Hindlimb muscle (tissue), 1 donor: Measurements from ENCODE around the gene GNB1. TPM values are rescaled to one million over a fixed set of nuclear protein-coding genes. Genes with fewer than 3 reads are reported as not detected.
"Not testable (repeated sequence)": the region's sequence is repeated elsewhere in the genome, so short reads cannot be mapped to it uniquely, and the experiment has no call there.

Source experiments
- DNase-seq: peaks from one replicate; pipeline ENCODE4 v3.0.0-alpha.2; 2013
- polyA plus RNA-seq: library from polyadenylated mRNA; unstranded; fragments of 120-200 nt; gene quantifications from one replicate; pipeline ENCODE4 v1.2.1, GENCODE V29; 2013; ENCODE audit not compliant: insufficient read length

GNB1 gene
- polyA plus RNA-seq, 1 donor: 164 TPM

DNA sequence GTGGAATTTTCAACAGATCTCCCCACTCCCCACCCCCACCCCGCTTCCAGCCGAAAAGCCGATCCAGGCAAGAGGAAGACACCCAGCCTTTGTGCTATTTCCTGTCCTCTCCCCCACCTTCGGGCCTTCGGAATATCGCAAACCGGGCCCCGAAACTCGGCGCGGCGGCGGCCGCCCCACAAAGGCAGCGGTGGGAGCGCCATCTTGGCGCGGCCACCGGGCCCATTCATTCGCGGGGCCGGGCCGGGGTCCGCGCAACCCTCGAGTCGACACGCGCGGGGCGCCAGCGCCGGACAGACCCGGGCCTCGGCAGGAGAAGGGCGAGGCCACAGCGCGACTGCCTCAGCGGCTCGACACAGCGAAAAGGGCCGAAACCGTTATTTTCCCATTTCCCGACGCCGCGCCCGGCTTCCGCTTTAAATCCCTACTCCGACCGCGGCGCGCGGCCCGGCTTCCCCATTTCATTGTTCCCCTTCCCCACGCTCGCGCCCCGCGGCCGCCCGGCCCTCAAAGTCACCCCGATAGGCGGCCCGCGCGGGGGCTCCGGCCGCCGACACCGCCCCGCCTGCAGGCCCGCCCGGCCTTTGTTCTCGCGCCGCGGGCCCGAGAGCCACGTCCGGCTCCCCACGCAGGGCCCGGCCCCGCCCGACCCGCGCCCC is 911 bp downstream of the GNB1 start:
- DNase-seq: no peak

DNA sequence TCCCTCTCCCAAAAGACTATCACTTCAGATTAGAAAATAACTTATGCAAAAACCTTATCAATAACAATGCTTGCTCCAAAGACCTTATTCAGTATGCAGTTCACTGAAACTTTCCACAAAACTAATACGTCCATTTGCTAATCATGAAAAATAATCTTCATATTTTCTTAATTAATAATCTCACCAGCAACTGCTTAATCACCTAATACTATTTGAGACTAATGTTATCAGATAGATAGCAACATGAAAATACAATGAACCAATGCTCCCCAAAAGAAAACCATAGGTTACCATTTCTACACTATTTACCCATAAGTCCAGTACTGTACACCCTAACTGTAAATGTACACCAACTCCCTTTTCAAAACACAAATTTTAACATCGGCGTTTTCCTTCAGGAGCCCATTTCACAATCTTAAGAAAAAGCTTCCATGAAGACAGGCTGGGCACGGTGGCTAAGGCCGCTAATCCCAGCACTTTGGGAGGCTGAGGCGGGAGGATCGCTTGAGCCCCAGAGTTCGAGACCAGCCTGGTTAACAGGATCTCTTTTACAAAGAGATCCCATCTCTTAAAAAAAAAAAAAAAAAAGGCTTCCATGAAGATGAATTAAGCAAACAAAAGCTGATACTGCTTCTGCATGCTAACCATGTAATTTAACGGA is 1.7 kb downstream of the GNB1 start:
- no peak for DNase-seq

GRCh38 chr1:1883890-1884289 is 7.0 kb downstream of the GNB1 start:
- DNase-seq: not testable (repeated sequence)

- DNase-seq: no peak
These were observed 7.6 kb downstream of the GNB1 start for GRCh38 chr1:1883092-1883873.

- DNase-seq: no peak
These were observed 9.2 kb downstream of the GNB1 start for GRCh38 chr1:1881727-1882126.

DNA sequence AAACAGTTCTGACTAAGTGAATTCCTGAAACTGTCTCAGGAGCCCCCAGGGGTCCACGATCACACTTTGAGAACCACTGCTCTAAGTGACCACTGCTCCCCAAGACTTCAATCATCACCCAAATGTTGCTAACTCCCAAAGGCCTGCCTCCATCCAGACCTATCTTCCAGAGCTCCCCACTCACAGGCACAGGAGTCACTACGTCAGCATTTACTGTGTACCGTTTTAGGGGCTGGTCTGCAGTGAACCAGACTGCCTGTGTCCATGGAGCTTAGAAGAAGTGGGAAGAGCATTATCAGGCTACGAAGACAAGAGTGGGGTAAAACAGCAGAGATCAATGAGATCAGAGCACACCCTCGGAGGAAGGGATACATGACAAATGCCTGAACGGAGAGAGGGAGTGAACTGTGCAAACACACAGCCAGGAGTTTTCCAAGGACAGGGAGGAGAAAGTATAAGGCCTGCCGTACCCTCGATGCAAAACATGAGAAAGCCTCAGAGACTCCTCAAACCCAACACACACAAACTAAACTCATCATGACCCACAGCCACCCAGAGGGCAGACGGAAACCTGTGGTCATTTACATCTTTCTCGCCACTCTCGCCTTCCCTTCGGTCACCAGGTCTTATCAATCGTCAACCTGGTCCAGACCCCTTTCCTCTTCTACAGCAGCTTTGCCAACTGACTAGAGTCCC is 10.1 kb downstream of the GNB1 start:
- no peak for DNase-seq

DNA sequence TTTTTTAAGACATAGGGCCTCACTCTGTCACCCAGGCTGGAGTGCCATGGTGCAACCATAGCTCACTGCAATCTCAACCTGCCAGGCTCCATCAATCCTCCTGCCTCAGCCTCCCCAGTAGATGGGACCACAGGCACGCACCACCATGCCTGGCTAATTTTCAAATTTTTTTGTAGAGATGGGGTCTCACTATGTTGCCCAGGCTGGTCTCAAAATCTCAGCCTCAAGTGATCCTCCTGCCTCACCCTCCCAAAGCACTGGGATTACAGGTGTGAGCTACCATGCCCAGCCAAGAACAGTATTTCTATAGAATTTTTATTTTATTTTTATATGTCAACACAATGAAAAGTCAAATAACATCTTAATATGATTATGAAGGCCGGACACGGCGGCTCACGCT is 10.9 kb downstream of the GNB1 start:
- DNase-seq: no peak

GRCh38 chr1:1877865-1878436 is 12.9 kb downstream of the GNB1 start:
- DNase-seq: no peak

- DNase-seq: no peak
These were observed 14.5 kb downstream of the GNB1 start for GRCh38 chr1:1876335-1876930.

DNA sequence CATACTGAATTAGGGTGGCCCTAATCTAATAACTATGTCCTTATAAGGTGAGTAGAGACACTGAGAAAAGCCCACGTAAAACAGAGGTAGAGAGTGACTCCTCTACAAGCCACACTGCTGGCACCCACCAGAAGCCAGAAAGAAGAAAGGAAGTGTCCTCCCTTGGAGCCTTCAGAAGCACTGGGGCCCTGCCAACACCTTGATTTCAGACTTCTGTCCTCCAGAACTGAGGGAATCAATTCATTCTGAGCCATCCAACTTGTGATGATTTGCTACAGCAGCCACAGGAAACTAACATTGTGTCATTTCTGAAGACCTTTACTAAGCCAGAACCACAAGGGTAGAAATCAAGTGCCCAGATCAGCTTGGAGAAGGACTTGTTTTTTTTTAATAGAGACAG is 15.0 kb downstream of the GNB1 start:
- DNase-seq: no peak

DNA sequence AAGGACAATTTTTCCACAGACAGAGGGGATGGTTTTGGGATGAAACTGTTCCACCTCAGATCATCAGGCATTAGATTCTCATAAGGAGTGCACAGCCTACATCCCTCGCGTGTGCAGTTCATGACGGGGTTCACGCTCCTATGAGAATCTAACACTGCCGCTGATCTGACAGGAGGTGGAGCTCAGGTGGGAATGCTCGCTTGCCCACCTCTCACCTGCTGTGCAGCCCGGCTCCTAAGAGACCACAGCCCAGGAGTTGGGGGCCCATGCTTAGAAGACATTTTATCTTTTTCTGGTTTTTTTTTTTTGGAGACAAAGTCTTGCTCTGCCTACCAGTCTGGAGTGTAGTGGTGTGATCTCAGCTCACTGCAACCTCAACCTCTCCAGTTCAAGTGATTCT is 16.0 kb downstream of the GNB1 start:
- DNase-seq: no peak

DNA sequence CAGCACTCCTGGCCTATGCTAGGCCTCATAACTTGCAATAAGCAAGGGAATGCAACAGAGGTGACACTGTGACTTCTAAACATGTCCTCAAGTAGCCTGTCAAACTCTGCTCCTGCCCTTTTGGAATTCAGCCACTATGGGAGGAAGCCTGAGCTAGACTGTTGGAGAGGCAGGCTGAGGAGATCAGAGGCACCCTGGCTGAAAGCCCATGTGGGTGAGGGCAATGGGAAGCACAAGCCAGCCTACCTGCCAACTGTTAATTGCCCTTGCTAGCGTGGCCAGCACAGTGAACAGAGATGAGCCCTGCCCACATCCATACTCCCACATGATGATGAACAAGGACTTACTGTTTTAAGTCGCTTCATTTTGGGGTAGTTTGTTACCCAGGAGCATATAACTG is 17.7 kb downstream of the GNB1 start:
- no peak for DNase-seq

- no peak for DNase-seq
These were observed 18.4 kb downstream of the GNB1 start for GRCh38 chr1:1872329-1872994.

DNA sequence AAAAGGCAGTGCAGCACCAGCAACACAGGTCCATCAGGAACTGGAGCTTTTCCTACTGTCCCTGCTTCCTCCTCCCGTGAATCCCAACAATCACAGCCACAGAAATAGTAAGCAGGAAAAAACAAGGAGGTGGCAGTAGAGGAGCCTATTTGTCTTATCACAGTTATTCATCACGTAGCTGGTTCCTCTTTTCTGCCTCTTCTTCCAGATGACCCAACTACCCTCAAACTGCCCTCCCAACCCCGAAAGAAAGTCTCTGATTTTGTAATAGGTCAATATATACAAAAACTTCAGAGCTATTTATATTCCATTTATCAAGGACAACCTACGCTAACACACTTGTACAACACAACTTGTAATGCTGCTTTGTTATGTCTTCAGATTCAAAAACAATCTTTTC is 21.4 kb downstream of the GNB1 start:
- DNase-seq: no peak

DNA sequence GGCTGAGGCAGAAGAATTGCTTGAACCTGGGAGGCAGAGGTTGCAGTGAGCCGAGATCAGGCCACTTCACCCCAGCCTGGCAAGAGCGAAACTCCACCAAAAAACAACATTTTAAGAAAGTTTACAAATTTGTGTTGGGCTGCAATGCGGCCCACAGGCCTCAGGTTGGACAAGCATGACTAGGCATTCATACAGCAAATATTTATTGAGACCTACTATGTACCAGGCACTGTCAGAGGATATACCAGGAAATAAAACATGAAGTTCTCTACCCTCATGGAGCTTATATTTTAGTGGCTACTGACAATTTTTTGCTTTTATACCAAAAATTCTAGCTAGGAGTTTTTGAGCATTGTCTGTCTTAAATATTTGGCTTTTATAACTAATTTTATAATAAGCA is 23.7 kb downstream of the GNB1 start:
- DNase-seq: no peak

GRCh38 chr1:1862905-1863547 is 27.9 kb downstream of the GNB1 start:
- DNase-seq: no peak

- not testable (repeated sequence) for DNase-seq
These were observed 29.1 kb downstream of the GNB1 start for GRCh38 chr1:1861761-1862310.

DNA sequence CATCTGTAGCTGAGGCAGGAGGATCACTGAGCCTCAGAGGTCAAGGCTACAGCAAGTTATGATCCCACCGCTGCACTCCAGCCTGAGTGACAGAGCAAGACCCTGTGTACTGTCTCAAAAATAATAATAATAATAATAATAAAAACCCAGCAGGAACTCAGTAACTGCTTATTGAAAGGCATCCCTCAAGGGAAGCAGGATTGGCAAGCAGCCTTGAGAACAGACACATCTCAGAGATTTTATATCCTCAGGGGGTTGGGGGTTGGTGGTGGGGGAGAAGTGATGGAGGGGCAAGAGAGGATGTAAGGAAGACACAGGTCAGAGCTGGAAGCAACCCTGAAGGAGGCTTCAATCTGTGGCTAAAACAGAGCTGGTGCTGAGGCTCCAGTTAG is 29.6 kb downstream of the GNB1 start:
- DNase-seq: no peak

DNA sequence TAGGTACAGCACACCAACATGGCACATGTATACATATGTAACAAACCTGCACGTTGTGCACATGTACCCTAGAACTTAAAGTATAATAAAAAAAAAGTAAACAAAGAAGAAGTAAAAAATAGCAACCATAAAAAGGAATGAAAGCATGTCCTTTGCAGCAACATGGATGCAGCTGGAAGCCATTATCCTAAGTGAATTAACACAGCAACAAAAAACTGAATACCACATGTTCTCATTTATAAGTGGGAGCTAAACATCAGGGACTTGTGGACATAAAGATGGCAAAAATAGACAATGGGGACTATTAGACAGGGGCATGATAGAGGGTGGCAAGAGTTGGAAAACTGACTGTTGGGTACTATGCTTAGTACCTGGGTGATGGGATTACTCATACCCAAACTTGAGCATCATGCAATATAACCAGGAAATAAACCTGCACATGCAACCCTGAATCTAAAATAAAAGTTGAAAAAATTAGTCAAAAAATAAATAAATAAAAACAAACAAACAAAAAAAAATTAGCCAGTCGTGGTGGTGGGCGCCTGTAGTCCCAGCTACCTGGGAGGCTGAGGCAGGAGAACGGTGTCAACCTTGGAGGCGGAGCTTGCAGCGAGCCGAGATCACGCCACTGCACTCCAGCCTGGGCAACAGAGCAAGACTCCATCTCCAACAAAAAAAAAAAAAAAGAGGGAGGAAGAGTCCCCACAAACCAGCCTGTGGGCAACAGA is 30.8 kb downstream of the GNB1 start:
- not testable (repeated sequence) for DNase-seq

- DNase-seq: peak; percentile 72
These were observed 32.4 kb downstream of the GNB1 start for GRCh38 chr1:1858382-1859086.
